Measurements from ENCODE around the gene TCOF1.
"Not testable (repeated sequence)": the region's sequence is repeated elsewhere in the genome, so short reads cannot be mapped to it uniquely, and the experiment has no call there.

GRCh38 chr5:150426165-150426564 is 68.7 kb downstream of the TCOF1 start:
- TF ChIP-seq, protein P1, sequence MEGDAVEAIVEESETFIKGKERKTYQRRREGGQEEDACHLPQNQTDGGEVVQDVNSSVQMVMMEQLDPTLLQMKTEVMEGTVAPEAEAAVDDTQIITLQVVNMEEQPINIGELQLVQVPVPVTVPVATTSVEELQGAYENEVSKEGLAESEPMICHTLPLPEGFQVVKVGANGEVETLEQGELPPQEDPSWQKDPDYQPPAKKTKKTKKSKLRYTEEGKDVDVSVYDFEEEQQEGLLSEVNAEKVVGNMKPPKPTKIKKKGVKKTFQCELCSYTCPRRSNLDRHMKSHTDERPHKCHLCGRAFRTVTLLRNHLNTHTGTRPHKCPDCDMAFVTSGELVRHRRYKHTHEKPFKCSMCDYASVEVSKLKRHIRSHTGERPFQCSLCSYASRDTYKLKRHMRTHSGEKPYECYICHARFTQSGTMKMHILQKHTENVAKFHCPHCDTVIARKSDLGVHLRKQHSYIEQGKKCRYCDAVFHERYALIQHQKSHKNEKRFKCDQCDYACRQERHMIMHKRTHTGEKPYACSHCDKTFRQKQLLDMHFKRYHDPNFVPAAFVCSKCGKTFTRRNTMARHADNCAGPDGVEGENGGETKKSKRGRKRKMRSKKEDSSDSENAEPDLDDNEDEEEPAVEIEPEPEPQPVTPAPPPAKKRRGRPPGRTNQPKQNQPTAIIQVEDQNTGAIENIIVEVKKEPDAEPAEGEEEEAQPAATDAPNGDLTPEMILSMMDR (IDR thresholded peaks at IDR 0.05; ENCODE audit: borderline replicate concordance, extremely low read depth, low read length, poor library complexity, severe bottlenecking), result not testable (repeated sequence)
- TF ChIP-seq EZH2 (IDR thresholded peaks at IDR 0.05; ENCODE audit: borderline replicate concordance, low read depth, low read length, severe bottlenecking), result not testable (repeated sequence)

All from DND-41 (cell line).